HepG2 (cell line): ENCODE results near the gene ANKRD44. TPM values are rescaled to one million over a fixed set of nuclear protein-coding genes. Genes with fewer than 3 reads are reported as not detected.

Experiments
- ATAC-seq: fragments of 200-7000 bp; cut with Tn5 transposase; 3 replicates; pipeline ENCODE4 v1.9.1; 2020; ENCODE audit warnings: mild to moderate bottlenecking, moderate library complexity
- BruUV-seq: library from RNA; stranded (reverse); fragments of 400-500 nt; replicated peaks from 2 replicates; lab custom pipeline; 2021; lab: Mats Ljungman, UMichigan
- CTCF ChIA-PET: fragments of 300-600 bp; formaldehyde crosslinking; extraction: SDS; loops from one replicate; lab custom pipeline; 2021; ENCODE audit warnings: low total read pairs, inconsistent platforms, low intra/inter-chr PET ratio; lab: Yijun Ruan, JAX
- POLR2A ChIA-PET: fragments of 350-600 bp; sonication (Branson Sonifier 250); formaldehyde crosslinking; loops from one replicate; lab custom pipeline; 2020; ENCODE audit warnings: antibody characterized with exemption, inconsistent platforms; lab: Yijun Ruan, JAX
- DNase-seq: peaks from one replicate; pipeline ENCODE4 v3.0.0-alpha.2; 2015; ENCODE audit warnings: low spot score
- FAIRE-seq: peaks from 3 replicates; lab custom pipeline; 2011; peaks lifted over from hg19 to GRCh38; lab: Jason Lieb, UNC
- H2AFZ ChIP-seq: one replicate; pipeline ENCODE4 v1.6.1; 2011; ENCODE audit warnings: low read length, inconsistent platforms
- H3K27ac ChIP-seq: fragments of 300-600 bp; 3 replicates; pipeline ENCODE4 v1.8.0; 2011; ENCODE audit warnings: mixed run types, mild to moderate bottlenecking, mixed read lengths, low read length, inconsistent platforms; ENCODE audit not compliant: insufficient read depth; ENCODE audit errors: extremely low read length
- H3K27me3 ChIP-seq, 2 experiments: fragments of 200-600 bp in 1 of 2; 2 replicates in 1 of 2; 3 replicates in 1 of 2; pipeline versions ENCODE4 v1.6.0 to v1.8.0; 2011; ENCODE audit warnings: low read length in 2 of 2, mild to moderate bottlenecking in 2 of 2, moderate library complexity in 2 of 2, inconsistent platforms in 1 of 2; ENCODE audit not compliant: insufficient read depth in 2 of 2, control insufficient read depth in 1 of 2
- H3K36me3 ChIP-seq, 2 experiments: fragments of 200-600 bp in 1 of 2; replicated peaks in 1 of 2; 2 replicates in 1 of 2; 3 replicates in 1 of 2; pipeline versions ENCODE4 v1.5.1 to v1.8.0; 2011; ENCODE audit warnings: low read length in 2 of 2, inconsistent platforms in 1 of 2; ENCODE audit not compliant: insufficient read depth in 2 of 2, control insufficient read depth in 1 of 2
- H3K4me1 ChIP-seq: 2 replicates; pipeline ENCODE4 v1.5.1; 2012; ENCODE audit warnings: low read length, inconsistent platforms; ENCODE audit not compliant: insufficient read depth
- H3K4me2 ChIP-seq: 2 replicates; pipeline ENCODE4 v1.6.0; 2011; ENCODE audit warnings: low read depth, low read length, inconsistent platforms
- H3K4me3 ChIP-seq, 3 experiments: fragments of 200-600 bp in 1 of 3; sonication (generic), shearing (Covaris generic) in 1 of 3; replicated peaks in 1 of 3; 2 replicates each; pipeline ENCODE4 v1.5.1; 2011 to 2016; ENCODE audit warnings: low read length in 3 of 3, inconsistent platforms in 2 of 3, low read depth in 2 of 3, mild to moderate bottlenecking in 2 of 3, control low read depth in 1 of 3, mixed read lengths in 1 of 3; ENCODE audit not compliant: insufficient read depth in 1 of 3
- H3K79me2 ChIP-seq: one replicate; pipeline ENCODE4 v1.6.1; 2011; ENCODE audit warnings: low read length, inconsistent platforms; ENCODE audit not compliant: insufficient read depth
- H3K9ac ChIP-seq: 2 replicates; pipeline ENCODE4 v1.6.0; 2011; ENCODE audit warnings: mild to moderate bottlenecking, low read depth, low read length, inconsistent platforms; ENCODE audit not compliant: insufficient read depth
- H3K9me3 ChIP-seq: 2 replicates; pipeline ENCODE4 v1.5.1; 2012; ENCODE audit warnings: mild to moderate bottlenecking, low read length
- H4K20me1 ChIP-seq: 2 replicates; pipeline ENCODE4 v1.6.0; 2011; ENCODE audit warnings: inconsistent platforms, mild to moderate bottlenecking, low read length, moderate library complexity; ENCODE audit not compliant: insufficient read depth
- BHLHE40 ChIP-seq: IDR thresholded peaks from 2 replicates; pipeline ENCODE4 v1.6.1; 2011; ENCODE audit warnings: low read length, improper control_type of control experiment
- ELK4 ChIP-seq: sonication (generic); formaldehyde crosslinking; IDR thresholded peaks from 2 replicates; pipeline ENCODE4 v1.9.0; 2021; ENCODE audit warnings: missing genetic modification reagents, borderline replicate concordance
- GATA4 ChIP-seq: sonication (generic); IDR thresholded peaks from 2 replicates; pipeline ENCODE4 v1.6.1; 2016; ENCODE audit warnings: antibody characterized with exemption, low read depth, borderline replicate concordance
- MIER3 ChIP-seq: IDR thresholded peaks from 2 replicates; pipeline ENCODE4 v1.6.1; 2016; ENCODE audit warnings: missing compliant biosample characterization, borderline replicate concordance
- NFKB2 ChIP-seq: sonication (generic); formaldehyde crosslinking; IDR thresholded peaks from 2 replicates; pipeline ENCODE4 v1.4.0; 2020; ENCODE audit warnings: missing genetic modification reagents, borderline replicate concordance
- PBX3 ChIP-seq: sonication (generic); formaldehyde crosslinking; IDR thresholded peaks from 2 replicates; pipeline ENCODE4 v1.8.1; 2023; ENCODE audit warnings: missing genetic modification reagents, inconsistent platforms, borderline replicate concordance
- RELA ChIP-seq: sonication (generic); formaldehyde crosslinking; IDR thresholded peaks from 2 replicates; pipeline ENCODE4 v1.4.0; 2020; ENCODE audit warnings: missing genetic modification reagents
- TARDBP ChIP-seq: sonication (generic); formaldehyde crosslinking; IDR thresholded peaks from 2 replicates; pipeline ENCODE4 v1.8.0; 2022; ENCODE audit warnings: mild to moderate bottlenecking, missing genetic modification reagents
- TGIF2 ChIP-seq: IDR thresholded peaks from 2 replicates; pipeline ENCODE4 v1.6.1; 2016; ENCODE audit warnings: control low read depth, missing compliant biosample characterization
- ZNF143 ChIP-seq: sonication (generic); formaldehyde crosslinking; IDR thresholded peaks from 2 replicates; pipeline ENCODE4 v1.4.0; 2020; ENCODE audit warnings: missing genetic modification reagents
- ZNF431 ChIP-seq: sonication (generic); formaldehyde crosslinking; IDR thresholded peaks from 2 replicates; pipeline ENCODE4 v1.9.0; 2022; ENCODE audit warnings: missing genetic modification reagents, low read depth, mild to moderate bottlenecking, borderline replicate concordance
- ZNF574 ChIP-seq: sonication (generic); formaldehyde crosslinking; IDR thresholded peaks from 2 replicates; pipeline ENCODE4 v1.4.0; 2020; ENCODE audit warnings: missing genetic modification reagents
- ZSCAN30 ChIP-seq: sonication (generic); formaldehyde crosslinking; IDR thresholded peaks from 2 replicates; pipeline ENCODE4 v1.5.0; 2020; ENCODE audit warnings: mild to moderate bottlenecking, missing genetic modification reagents
- WGBS: methylation state at CpG from one replicate; pipeline ENCODE4 v1.1.6; 2017; ENCODE audit warnings: low lambda C conversion rate; 5-methylcytosine and 5-hydroxymethylcytosine counted together
- in situ Hi-C: cut with HindIII; loops from 2 replicates; pipeline ENCODE4 v1.10.0; 2017; ENCODE audit warnings: low pct_unique_long_range_greater_than_20kb; ENCODE audit not compliant: extremely low pct_ligation_motif_present
- intact Hi-C: fragments of 100-400 bp; cut with micrococcal nuclease; formaldehyde crosslinking; loops from one replicate; pipeline ENCODE4 v1.10.0; 2022; ENCODE audit not compliant: unreplicated experiment
- polyA plus RNA-seq, 8 experiments: library from polyadenylated mRNA; depleted of rRNA in 3 of 8; stranded (reverse) in 7 of 8; unstranded in 1 of 8; fragments of >200 nt; fragmentation: Illumina TruSeq in 4 of 8; extraction: Trizol in 4 of 8; gene quantifications; 2 replicates each; pipeline versions ENCODE4 v1.2.1 to v1.2.3, GENCODE V29; 2011 to 2016; ENCODE audit warnings: low read depth in 4 of 8, missing spikeins in 1 of 8, mixed read lengths in 1 of 8; ENCODE audit not compliant: insufficient read depth in 1 of 8
- total RNA-seq, 5 experiments: library from RNA; depleted of rRNA; stranded (reverse); fragments of >200 nt; fragmentation: Illumina TruSeq; extraction: Trizol; gene quantifications; 2 replicates each; pipeline ENCODE4 v1.2.3, GENCODE V29; 2016; ENCODE audit warnings: low read depth in 1 of 5
- TF ChIP-seq, protein P1 (sequence below): sonication (generic); formaldehyde crosslinking; IDR thresholded peaks from 2 replicates; pipeline ENCODE4 v1.5.0; 2020; ENCODE audit warnings: mild to moderate bottlenecking, missing genetic modification reagents, borderline replicate concordance

ANKRD44 gene
- total and polyA plus RNA-seq, 2 of the 13 experiments (the other 11 are each of a cell fraction or from before 2014, with no cell fraction given): 0.04 to 0.11 TPM

DNA sequence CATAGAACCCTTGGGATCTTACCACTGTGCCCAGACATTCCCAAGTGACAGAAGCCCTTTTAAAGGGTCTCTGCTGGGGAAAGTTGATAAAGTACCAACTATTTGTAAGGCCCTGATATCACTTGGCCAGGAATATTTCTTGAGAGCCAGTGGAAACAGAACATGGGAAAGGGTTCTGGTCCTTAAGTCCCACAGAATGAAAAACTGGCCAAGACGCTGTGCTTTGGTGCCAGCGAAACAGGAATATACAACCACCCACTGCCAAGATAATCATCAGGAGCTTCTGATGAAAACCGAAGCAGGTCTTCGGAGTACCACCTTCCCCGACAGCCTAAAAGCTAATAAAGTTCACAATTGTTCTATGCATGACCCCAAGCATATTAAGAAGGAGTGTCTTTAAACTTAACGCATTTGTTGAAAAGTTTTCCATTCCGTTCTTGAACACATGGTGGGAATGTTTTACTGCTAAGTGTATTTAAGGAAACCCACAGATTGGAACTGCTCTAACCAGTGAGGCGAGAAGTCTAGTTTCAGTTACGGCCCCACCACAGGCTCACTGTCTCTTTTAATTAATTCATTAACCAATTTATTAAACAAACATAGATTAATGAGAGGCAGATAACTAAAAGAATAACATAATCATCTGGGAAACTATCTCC is 152.6 kb downstream of the ANKRD44 start (continued):
- TF ChIP-seq BHLHE40: no peak
- no peak for TF ChIP-seq NFKB2 (CRISPR knock-in tag)

DNA sequence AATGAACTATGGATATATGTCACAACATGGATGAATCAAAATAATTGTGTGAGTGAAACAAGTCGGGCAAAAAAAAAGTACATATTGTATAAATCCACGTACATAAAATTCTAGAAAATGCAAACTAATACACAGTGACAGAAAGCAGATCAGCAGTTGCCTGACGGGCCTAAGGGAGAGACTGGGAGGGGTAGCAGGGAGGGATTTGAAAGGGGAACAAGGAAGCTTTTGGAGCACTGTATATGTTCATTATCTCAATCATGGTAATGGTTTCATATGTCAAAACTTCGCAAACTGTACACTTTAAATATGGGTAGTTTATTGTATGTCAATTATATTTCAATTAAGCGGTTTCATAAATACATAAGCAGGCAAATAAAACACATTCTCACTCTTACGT is 153.8 kb downstream of the ANKRD44 start:
- 33% methylated on average over 6 of the region's 6 CpGs for WGBS
- peaks cover 32% of the 10 kb centered on the region for H3K4me1 ChIP-seq
- no peaks in the 10 kb centered on the region for H3K79me2 ChIP-seq
- CTCF ChIA-PET: no interaction called here
- no peak overlapping the region for H2AFZ ChIP-seq
- H4K20me1 ChIP-seq: no peaks in the 10 kb centered on the region
- BruUV-seq: no TSS peak
- in situ Hi-C loops: no loop called here
- H3K4me3 ChIP-seq: no peak overlapping the region
- no peak for FAIRE-seq
- no peak for ATAC-seq
- no peak for DNase-seq
- no peak overlapping the region for H3K4me2 ChIP-seq
- no peaks in the 10 kb centered on the region for H3K36me3 ChIP-seq
- H3K9me3 ChIP-seq: no peaks in the 10 kb centered on the region
- H3K27ac ChIP-seq: no peak overlapping the region
- no peaks in the 10 kb centered on the region; a peak in 1 of 5 replicates for H3K27me3 ChIP-seq
- intact Hi-C loops: no loop called here
- no peak overlapping the region for H3K9ac ChIP-seq
- POLR2A ChIA-PET: no interaction called here
- TF ChIP-seq GATA4 (no peak), ZNF574 (no peak), PBX3 (no peak), TGIF2 (CRISPR knock-in tag) (no peak), ZNF143 (no peak), RELA (CRISPR knock-in tag) (no peak), TARDBP (CRISPR knock-in tag) (no peak), ZSCAN30 (CRISPR knock-in tag) (no peak), ZNF431 (CRISPR knock-in tag) (no peak), MIER3 (CRISPR knock-in tag) (no peak), ELK4 (CRISPR knock-in tag) (no peak)
- TF ChIP-seq, protein P1, sequence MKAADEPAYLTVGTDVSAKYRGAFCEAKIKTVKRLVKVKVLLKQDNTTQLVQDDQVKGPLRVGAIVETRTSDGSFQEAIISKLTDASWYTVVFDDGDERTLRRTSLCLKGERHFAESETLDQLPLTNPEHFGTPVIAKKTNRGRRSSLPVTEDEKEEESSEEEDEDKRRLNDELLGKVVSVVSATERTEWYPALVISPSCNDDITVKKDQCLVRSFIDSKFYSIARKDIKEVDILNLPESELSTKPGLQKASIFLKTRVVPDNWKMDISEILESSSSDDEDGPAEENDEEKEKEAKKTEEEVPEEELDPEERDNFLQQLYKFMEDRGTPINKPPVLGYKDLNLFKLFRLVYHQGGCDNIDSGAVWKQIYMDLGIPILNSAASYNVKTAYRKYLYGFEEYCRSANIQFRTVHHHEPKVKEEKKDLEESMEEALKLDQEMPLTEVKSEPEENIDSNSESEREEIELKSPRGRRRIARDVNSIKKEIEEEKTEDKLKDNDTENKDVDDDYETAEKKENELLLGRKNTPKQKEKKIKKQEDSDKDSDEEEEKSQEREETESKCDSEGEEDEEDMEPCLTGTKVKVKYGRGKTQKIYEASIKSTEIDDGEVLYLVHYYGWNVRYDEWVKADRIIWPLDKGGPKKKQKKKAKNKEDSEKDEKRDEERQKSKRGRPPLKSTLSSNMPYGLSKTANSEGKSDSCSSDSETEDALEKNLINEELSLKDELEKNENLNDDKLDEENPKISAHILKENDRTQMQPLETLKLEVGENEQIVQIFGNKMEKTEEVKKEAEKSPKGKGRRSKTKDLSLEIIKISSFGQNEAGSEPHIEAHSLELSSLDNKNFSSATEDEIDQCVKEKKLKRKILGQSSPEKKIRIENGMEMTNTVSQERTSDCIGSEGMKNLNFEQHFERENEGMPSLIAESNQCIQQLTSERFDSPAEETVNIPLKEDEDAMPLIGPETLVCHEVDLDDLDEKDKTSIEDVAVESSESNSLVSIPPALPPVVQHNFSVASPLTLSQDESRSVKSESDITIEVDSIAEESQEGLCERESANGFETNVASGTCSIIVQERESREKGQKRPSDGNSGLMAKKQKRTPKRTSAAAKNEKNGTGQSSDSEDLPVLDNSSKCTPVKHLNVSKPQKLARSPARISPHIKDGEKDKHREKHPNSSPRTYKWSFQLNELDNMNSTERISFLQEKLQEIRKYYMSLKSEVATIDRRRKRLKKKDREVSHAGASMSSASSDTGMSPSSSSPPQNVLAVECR (CRISPR knock-in tag): no peak
